Suprapubic skin (tissue), 4 donors: ENCODE data around the gene QKI. TPM values are rescaled to one million over a fixed set of nuclear protein-coding genes. Genes with fewer than 3 reads are reported as not detected.

Source experiments
- DNase-seq, 2 donors: peaks; one replicate each; pipeline ENCODE4 v3.0.0-alpha.2; 2019; ENCODE audit warnings: low spot score in 2 of 2
- H3K27ac ChIP-seq: fragments of 200-600 bp; sonication (generic); one replicate; pipeline ENCODE4 v1.5.1; 2019
- H3K27me3 ChIP-seq: fragments of 200-600 bp; sonication (generic); one replicate; pipeline ENCODE4 v1.5.1; 2019
- H3K36me3 ChIP-seq: fragments of 200-600 bp; sonication (generic); one replicate; pipeline ENCODE4 v1.5.1; 2019
- H3K4me1 ChIP-seq: fragments of 200-600 bp; sonication (generic); one replicate; pipeline ENCODE4 v1.5.1; 2019
- H3K4me3 ChIP-seq: fragments of 200-600 bp; sonication (generic); one replicate; pipeline ENCODE4 v1.5.1; 2019; ENCODE audit warnings: mild to moderate bottlenecking
- H3K9me3 ChIP-seq: fragments of 200-600 bp; sonication (generic); one replicate; pipeline ENCODE4 v1.5.1; 2019
- EP300 ChIP-seq: sonication (generic); formaldehyde crosslinking; IDR thresholded peaks from one replicate; pipeline ENCODE4 v1.6.1; 2017; ENCODE audit warnings: antibody characterized with exemption
- POLR2A ChIP-seq, 2 donors: fragments of 450-650 bp; IDR thresholded peaks; one replicate each; pipeline ENCODE4 v1.6.1; 2017; ENCODE audit warnings: antibody characterized with exemption in 2 of 2, mild to moderate bottlenecking in 2 of 2, moderate library complexity in 2 of 2
- POLR2AphosphoS5 ChIP-seq, 3 donors: sonication (generic); formaldehyde crosslinking; IDR thresholded peaks; one replicate each; pipeline ENCODE4 v1.6.1; 2017; ENCODE audit warnings: antibody characterized with exemption in 3 of 3
- WGBS: methylation state at CpG from one replicate; pipeline ENCODE4 v1.1.5; 2018; 5-methylcytosine and 5-hydroxymethylcytosine counted together
- total RNA-seq, 4 donors: library from RNA; depleted of rRNA; stranded (reverse); fragments of >200 nt; gene quantifications; one replicate each; pipeline ENCODE4 v1.1.0, GENCODE V29; 2016
- TF ChIP-seq, protein P1 (sequence below), 2 donors: fragments of 200-600 bp in 1 of 2; fragments of 450-650 bp in 1 of 2; sonication (generic) in 1 of 2; IDR thresholded peaks; one replicate each; pipeline ENCODE4 v1.5.1; 2016 to 2019; ENCODE audit warnings: antibody characterized with exemption in 2 of 2, mild to moderate bottlenecking in 1 of 2, moderate library complexity in 1 of 2

The QKI gene
- total RNA-seq, 4 donors from 2014 or later, result 149 to 187 (median 165) TPM

GRCh38 chr6:163563318-163563717 lies 148.8 kb downstream of the QKI start:
- DNase-seq, result no peak
- Histone ChIP-seq H3K27me3 (no peaks in the 10 kb centered on the region), H3K36me3 (peaks cover 52% of the 10 kb centered on the region), H3K4me1 (no peaks in the 10 kb centered on the region), H3K27ac (no peak overlapping the region), H3K9me3 (no peaks in the 10 kb centered on the region), H3K4me3 (no peak overlapping the region)
- TF ChIP-seq, protein P1, sequence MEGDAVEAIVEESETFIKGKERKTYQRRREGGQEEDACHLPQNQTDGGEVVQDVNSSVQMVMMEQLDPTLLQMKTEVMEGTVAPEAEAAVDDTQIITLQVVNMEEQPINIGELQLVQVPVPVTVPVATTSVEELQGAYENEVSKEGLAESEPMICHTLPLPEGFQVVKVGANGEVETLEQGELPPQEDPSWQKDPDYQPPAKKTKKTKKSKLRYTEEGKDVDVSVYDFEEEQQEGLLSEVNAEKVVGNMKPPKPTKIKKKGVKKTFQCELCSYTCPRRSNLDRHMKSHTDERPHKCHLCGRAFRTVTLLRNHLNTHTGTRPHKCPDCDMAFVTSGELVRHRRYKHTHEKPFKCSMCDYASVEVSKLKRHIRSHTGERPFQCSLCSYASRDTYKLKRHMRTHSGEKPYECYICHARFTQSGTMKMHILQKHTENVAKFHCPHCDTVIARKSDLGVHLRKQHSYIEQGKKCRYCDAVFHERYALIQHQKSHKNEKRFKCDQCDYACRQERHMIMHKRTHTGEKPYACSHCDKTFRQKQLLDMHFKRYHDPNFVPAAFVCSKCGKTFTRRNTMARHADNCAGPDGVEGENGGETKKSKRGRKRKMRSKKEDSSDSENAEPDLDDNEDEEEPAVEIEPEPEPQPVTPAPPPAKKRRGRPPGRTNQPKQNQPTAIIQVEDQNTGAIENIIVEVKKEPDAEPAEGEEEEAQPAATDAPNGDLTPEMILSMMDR (IDR thresholded peaks at IDR 0.05), result no peak
- TF ChIP-seq EP300, result no peak
- TF ChIP-seq POLR2AphosphoS5 (IDR thresholded peaks at IDR 0.05), result no peak
- TF ChIP-seq POLR2A (IDR thresholded peaks at IDR 0.05), result no peak
- 91% methylated on average over 8 of the region's 8 CpGs for WGBS

- no peaks in the 10 kb centered on the region for H3K4me1 ChIP-seq
- H3K27ac ChIP-seq, result no peak overlapping the region
- no peaks in the 10 kb centered on the region for H3K9me3 ChIP-seq
- TF ChIP-seq POLR2AphosphoS5 (IDR thresholded peaks at IDR 0.05) (no peak), EP300 (no peak), POLR2A (IDR thresholded peaks at IDR 0.05) (no peak)
- TF ChIP-seq, protein P1 (IDR thresholded peaks at IDR 0.05), result no peak
- WGBS, result 81% methylated on average over 3 of the region's 3 CpGs
- H3K27me3 ChIP-seq, result no peaks in the 10 kb centered on the region
- peaks cover 44% of the 10 kb centered on the region for H3K36me3 ChIP-seq
- no peak for DNase-seq
- no peak overlapping the region for H3K4me3 ChIP-seq
These were observed 150.0 kb downstream of the QKI start for GRCh38 chr6:163564534-163564933.

DNA sequence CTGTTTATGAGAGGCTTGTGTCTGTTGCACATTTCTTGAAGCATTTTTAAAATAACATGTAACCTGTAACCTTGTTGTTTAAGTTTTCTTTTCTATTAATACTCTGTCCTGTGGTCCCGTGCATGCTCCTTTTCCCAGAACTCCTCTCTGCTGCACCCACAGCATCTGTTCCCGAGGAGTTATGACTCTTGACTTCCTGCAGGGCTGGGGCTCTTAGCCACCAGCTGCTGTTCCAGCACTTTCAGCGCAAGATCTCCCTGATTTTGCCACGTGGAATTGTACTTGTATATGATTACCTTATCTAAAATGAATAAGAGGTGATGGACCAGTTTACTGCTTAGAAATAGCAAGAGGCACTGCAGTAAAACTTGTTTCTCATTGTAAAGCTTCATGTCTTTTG lies 150.6 kb downstream of the QKI start:
- 63% methylated on average over 4 of the region's 4 CpGs for WGBS
- Histone ChIP-seq H3K4me3 (no peak overlapping the region), H3K4me1 (no peaks in the 10 kb centered on the region), H3K9me3 (no peaks in the 10 kb centered on the region), H3K27me3 (no peaks in the 10 kb centered on the region), H3K36me3 (peaks cover 42% of the 10 kb centered on the region), H3K27ac (no peak overlapping the region)
- TF ChIP-seq POLR2A (IDR thresholded peaks at IDR 0.05) (no peak), EP300 (no peak), POLR2AphosphoS5 (IDR thresholded peaks at IDR 0.05) (no peak)
- TF ChIP-seq, protein P1 (IDR thresholded peaks at IDR 0.05), result no peak
- DNase-seq, result no peak

DNA sequence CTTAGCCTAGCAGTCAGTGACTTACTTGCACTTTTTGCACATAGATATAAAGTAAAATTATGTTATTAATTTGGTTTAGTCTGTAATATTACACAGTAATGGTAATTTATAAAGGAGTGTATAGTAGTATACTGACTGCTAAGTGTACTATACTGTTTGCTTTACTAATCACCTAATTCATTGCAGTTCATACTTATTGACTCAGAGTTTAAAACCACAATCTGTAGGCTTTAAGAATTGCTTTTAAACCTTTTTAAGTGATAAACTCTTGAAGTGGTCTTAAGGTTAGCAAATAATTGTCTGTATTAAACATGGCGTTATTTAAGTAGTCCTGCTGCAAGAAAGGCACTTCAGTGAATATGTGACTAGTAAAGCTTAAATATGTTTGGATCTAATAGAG lies 151.5 kb downstream of the QKI start:
- peaks cover 46% of the 10 kb centered on the region for H3K36me3 ChIP-seq
- TF ChIP-seq POLR2AphosphoS5 (IDR thresholded peaks at IDR 0.05) (no peak), EP300 (no peak), POLR2A (IDR thresholded peaks at IDR 0.05) (no peak)
- TF ChIP-seq, protein P1 (IDR thresholded peaks at IDR 0.05), result no peak

DNA sequence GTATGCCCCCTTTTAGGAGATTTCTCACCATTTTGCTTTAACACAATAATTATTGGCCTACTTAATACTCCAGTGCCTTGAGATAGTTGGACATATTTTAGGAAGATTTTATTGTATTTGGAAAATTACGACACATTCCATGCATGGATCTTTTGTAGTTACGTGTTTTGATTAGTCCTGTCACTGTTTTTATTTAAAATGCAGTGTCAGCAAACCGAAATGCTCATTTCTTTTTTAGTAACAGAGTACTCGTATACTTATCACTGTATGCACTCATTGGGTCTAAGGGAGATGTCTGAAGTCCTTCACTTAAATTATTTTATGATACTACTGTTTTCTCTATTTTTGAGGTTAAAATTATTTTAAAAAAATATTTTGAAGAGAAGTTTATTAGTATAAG lies 153.8 kb downstream of the QKI start:
- Histone ChIP-seq H3K4me3 (no peak overlapping the region), H3K27me3 (no peaks in the 10 kb centered on the region), H3K27ac (no peak overlapping the region), H3K36me3 (peaks cover 45% of the 10 kb centered on the region), H3K9me3 (no peaks in the 10 kb centered on the region), H3K4me1 (peaks cover 2% of the 10 kb centered on the region)
- DNase-seq, result no peak
- WGBS, result 92% methylated on average over 4 of the region's 4 CpGs
- TF ChIP-seq, protein P1 (IDR thresholded peaks at IDR 0.05), result no peak
- TF ChIP-seq EP300 (no peak), POLR2A (IDR thresholded peaks at IDR 0.05) (no peak), POLR2AphosphoS5 (IDR thresholded peaks at IDR 0.05) (no peak)

More for the DNA sequence above, 151.5 kb downstream of the QKI start:
- no peak for DNase-seq
- 93% methylated on average over 1 of the region's 1 CpG for WGBS
- H3K4me3 ChIP-seq, result no peak overlapping the region
- no peaks in the 10 kb centered on the region for H3K4me1 ChIP-seq
- H3K9me3 ChIP-seq, result no peaks in the 10 kb centered on the region
- H3K27me3 ChIP-seq, result no peaks in the 10 kb centered on the region
- no peak overlapping the region for H3K27ac ChIP-seq
